OCI-LY7 (cell line): ENCODE results near the gene ADIPOQ. TPM values are rescaled to one million over a fixed set of nuclear protein-coding genes. Genes with fewer than 3 reads are reported as not detected.

Source experiments
- BruUV-seq: library from RNA; stranded (reverse); fragments of 400-500 nt; replicated peaks from 2 replicates; lab custom pipeline; 2021; lab: Mats Ljungman, UMichigan
- CTCF ChIA-PET: fragments of 300-600 bp; sonication (Branson Sonifier 250); formaldehyde crosslinking; loops from one replicate; lab custom pipeline; 2022; ENCODE audit warnings: antibody characterized with exemption; ENCODE audit not compliant: unreplicated experiment; lab: Charles Lee
- POLR2A ChIA-PET: fragments of 300-600 bp; sonication (Branson Sonifier 250); formaldehyde crosslinking; loops from one replicate; lab custom pipeline; 2022; ENCODE audit warnings: antibody characterized with exemption; lab: Charles Lee
- DNase-seq: peaks from one replicate; pipeline ENCODE4 v3.0.0-alpha.2; 2015; ENCODE audit warnings: low spot score
- H2AFZ ChIP-seq: fragments of 200-600 bp; sonication (generic), shearing (Covaris generic); 2 replicates; pipeline ENCODE4 v1.6.1; 2014; ENCODE audit warnings: mild to moderate bottlenecking, antibody characterized with exemption, low read length, moderate library complexity
- H3K27ac ChIP-seq: fragments of 200-600 bp; sonication (generic); 2 replicates; pipeline ENCODE4 v1.5.1; 2014; ENCODE audit warnings: mixed run types, low read depth, mild to moderate bottlenecking, moderate library complexity, low read length, inconsistent platforms; ENCODE audit not compliant: poor library complexity, severe bottlenecking
- H3K36me3 ChIP-seq: fragments of 200-600 bp; sonication (generic); 2 replicates; pipeline ENCODE4 v1.6.1; 2014; ENCODE audit warnings: mild to moderate bottlenecking, antibody characterized with exemption, low read length, moderate library complexity, mixed read lengths; ENCODE audit not compliant: insufficient read depth
- H3K4me1 ChIP-seq: fragments of 200-600 bp; sonication (generic); 2 replicates; pipeline ENCODE4 v1.5.1; 2014; ENCODE audit warnings: mild to moderate bottlenecking, low read length; ENCODE audit not compliant: insufficient read depth, poor library complexity, severe bottlenecking
- H3K4me2 ChIP-seq: fragments of 200-600 bp; sonication (generic); 2 replicates; pipeline ENCODE4 v1.6.1; 2014; ENCODE audit warnings: mild to moderate bottlenecking, low read length
- H3K4me3 ChIP-seq: fragments of 200-600 bp; sonication (generic); 2 replicates; pipeline ENCODE4 v1.5.1; 2014; ENCODE audit warnings: mild to moderate bottlenecking, low read depth, low read length; ENCODE audit not compliant: poor library complexity, severe bottlenecking
- H3K79me2 ChIP-seq: fragments of 200-600 bp; sonication (generic); 2 replicates; pipeline ENCODE4 v1.6.1; 2016; ENCODE audit warnings: low read depth, mild to moderate bottlenecking, low read length, moderate library complexity, mixed read lengths; ENCODE audit not compliant: insufficient read depth
- H3K9me2 ChIP-seq: fragments of 200-600 bp; sonication (generic); 2 replicates; pipeline ENCODE4 v1.6.1; 2016; ENCODE audit warnings: mild to moderate bottlenecking, low read length, mixed read lengths; ENCODE audit not compliant: insufficient read depth
- H3K9me3 ChIP-seq: fragments of 200-600 bp; sonication (generic); 2 replicates; pipeline ENCODE4 v1.6.1; 2014; ENCODE audit warnings: mild to moderate bottlenecking, mixed run types, low read length, mixed read lengths
- H4K20me1 ChIP-seq: fragments of 200-600 bp; sonication (generic); 2 replicates; pipeline ENCODE4 v1.6.1; 2014; ENCODE audit warnings: mild to moderate bottlenecking, antibody characterized with exemption, low read length, moderate library complexity, mixed read lengths; ENCODE audit not compliant: insufficient read depth
- EZH2phosphoT487 ChIP-seq: fragments of 200-600 bp; sonication (generic); IDR thresholded peaks from 2 replicates; pipeline ENCODE4 v1.6.1; 2018; ENCODE audit warnings: low read depth, borderline replicate concordance, mild to moderate bottlenecking, mixed run types, antibody characterized with exemption, low read length, moderate library complexity, mixed read lengths
- intact Hi-C: fragments of 100-400 bp; cut with micrococcal nuclease; formaldehyde crosslinking; loops from one replicate; pipeline ENCODE4 v1.10.0; 2022; ENCODE audit not compliant: unreplicated experiment
- total RNA-seq, 2 experiments: library from RNA; depleted of rRNA in 1 of 2; stranded (reverse); fragments of >200 nt in 1 of 2; shearing (Covaris generic) in 1 of 2; gene quantifications; 2 replicates each; pipeline ENCODE4 v1.2.3, GENCODE V29; 2014 to 2022
- TF ChIP-seq, protein P1 (sequence below): fragments of 200-600 bp; sonication (generic); conservative IDR thresholded peaks from 2 replicates; pipeline ENCODE4 v1.5.1; 2014; ENCODE audit warnings: mild to moderate bottlenecking, antibody characterized with exemption, low read length, moderate library complexity, mixed read lengths

ADIPOQ gene
- total RNA-seq, 2 experiments from 2014 or later = not detected

DNA sequence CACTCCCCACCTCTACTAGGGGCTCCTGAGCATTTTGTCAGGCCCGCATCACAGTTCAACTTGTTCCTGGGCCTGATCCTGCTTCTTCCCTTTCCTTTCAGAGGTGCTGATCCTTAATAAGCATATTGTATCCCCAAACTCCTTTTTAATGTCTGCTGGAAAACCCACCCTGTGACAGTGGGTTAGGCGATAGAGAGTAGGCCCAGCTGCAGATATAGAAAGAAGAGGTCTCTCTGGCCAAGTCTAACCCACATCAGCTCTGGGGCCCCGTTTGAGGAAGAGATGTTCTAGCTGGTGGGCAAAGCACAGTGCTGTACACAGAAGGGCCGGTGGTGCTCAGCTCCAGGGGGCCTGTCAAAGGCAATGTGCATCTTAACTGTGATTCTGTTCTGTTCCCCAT lies 53.5 kb downstream of the ADIPOQ start:
- Histone ChIP-seq H2AFZ (no peak overlapping the region), H3K4me3 (no peak overlapping the region), H3K4me2 (no peak overlapping the region), H3K9me2 (no peaks in the 10 kb centered on the region), H3K27ac (no peak overlapping the region), H3K9me3 (no peaks in the 10 kb centered on the region), H3K79me2 (no peaks in the 10 kb centered on the region), H3K4me1 (no peaks in the 10 kb centered on the region), H4K20me1 (no peaks in the 10 kb centered on the region), H3K36me3 (no peaks in the 10 kb centered on the region)
- DNase-seq = no peak
- intact Hi-C loops = no loop called here
- ChIA-PET POLR2A (no interaction called here), CTCF (no interaction called here)
- no TSS peak for BruUV-seq
- TF ChIP-seq, protein P1, sequence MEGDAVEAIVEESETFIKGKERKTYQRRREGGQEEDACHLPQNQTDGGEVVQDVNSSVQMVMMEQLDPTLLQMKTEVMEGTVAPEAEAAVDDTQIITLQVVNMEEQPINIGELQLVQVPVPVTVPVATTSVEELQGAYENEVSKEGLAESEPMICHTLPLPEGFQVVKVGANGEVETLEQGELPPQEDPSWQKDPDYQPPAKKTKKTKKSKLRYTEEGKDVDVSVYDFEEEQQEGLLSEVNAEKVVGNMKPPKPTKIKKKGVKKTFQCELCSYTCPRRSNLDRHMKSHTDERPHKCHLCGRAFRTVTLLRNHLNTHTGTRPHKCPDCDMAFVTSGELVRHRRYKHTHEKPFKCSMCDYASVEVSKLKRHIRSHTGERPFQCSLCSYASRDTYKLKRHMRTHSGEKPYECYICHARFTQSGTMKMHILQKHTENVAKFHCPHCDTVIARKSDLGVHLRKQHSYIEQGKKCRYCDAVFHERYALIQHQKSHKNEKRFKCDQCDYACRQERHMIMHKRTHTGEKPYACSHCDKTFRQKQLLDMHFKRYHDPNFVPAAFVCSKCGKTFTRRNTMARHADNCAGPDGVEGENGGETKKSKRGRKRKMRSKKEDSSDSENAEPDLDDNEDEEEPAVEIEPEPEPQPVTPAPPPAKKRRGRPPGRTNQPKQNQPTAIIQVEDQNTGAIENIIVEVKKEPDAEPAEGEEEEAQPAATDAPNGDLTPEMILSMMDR = no peak
- TF ChIP-seq EZH2phosphoT487 = no peak

DNA sequence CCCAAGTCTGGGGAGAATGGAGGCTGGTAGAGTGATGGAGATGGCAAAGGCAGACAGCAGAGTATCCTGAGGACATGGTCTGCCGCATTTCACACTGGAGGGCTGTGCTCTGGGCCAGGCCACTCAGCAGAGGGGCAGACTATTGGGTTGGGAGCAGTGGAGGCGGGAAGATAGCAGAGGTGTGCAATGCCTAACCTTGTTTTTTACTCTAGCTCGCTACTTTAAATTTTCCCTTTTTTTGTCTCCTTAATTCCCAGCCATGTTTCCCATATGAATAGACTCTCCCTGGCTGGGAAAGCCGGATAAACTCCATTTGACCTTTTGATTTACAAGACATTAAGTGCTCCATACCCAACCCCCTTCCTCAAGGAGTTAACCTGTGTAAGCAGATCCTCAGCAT lies 54.4 kb downstream of the ADIPOQ start:
- BruUV-seq = no TSS peak
- Histone ChIP-seq H4K20me1 (no peaks in the 10 kb centered on the region), H3K4me3 (no peak overlapping the region), H3K9me3 (no peaks in the 10 kb centered on the region), H3K4me2 (no peak overlapping the region), H3K36me3 (no peaks in the 10 kb centered on the region), H2AFZ (no peak overlapping the region), H3K27ac (no peak overlapping the region), H3K9me2 (no peaks in the 10 kb centered on the region), H3K4me1 (no peaks in the 10 kb centered on the region), H3K79me2 (no peaks in the 10 kb centered on the region)
- TF ChIP-seq, protein P1 = no peak
- TF ChIP-seq EZH2phosphoT487 = no peak
- CTCF ChIA-PET = no interaction called here
- intact Hi-C loops = no loop called here
- DNase-seq = no peak
- POLR2A ChIA-PET = no interaction called here

DNA sequence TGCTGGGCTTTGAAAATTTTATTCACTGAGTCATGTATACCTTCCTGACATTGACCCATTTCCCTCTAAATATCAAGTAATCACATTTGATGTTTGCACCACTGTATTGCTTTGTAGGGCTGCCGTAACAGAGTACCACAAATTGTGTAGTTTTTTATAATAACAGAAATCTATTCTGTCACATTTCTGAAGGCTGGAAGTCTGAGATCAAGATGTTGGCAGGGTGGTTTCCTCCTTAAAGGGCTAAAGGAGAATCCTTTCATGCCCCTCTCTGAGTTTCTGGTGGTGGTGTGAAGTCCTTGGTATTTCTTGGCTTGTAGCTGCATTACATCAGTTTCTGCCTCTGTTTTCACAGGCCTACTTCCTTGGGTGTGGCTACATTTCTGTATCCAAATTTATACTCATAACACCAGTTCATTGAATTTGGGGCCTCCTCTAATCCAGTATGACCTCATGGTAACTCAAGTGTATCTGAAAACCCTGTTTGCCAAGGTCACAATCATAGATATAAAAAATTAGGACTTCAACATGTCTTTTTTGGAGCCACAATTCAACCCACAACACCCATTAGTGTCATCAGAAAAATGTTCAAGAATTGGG lies 58.7 kb downstream of the ADIPOQ start:
- no peak overlapping the region for H3K4me2 ChIP-seq
- no peaks in the 10 kb centered on the region for H4K20me1 ChIP-seq
- H3K4me1 ChIP-seq = no peaks in the 10 kb centered on the region
- H2AFZ ChIP-seq = no peak overlapping the region
- no peak overlapping the region for H3K27ac ChIP-seq
- no peaks in the 10 kb centered on the region for H3K9me2 ChIP-seq
- no peaks in the 10 kb centered on the region for H3K36me3 ChIP-seq
- no peak overlapping the region for H3K4me3 ChIP-seq
- POLR2A ChIA-PET = no interaction called here
- H3K79me2 ChIP-seq = no peaks in the 10 kb centered on the region
- CTCF ChIA-PET = no interaction called here
- intact Hi-C loops = no loop called here
- TF ChIP-seq, protein P1 = no peak
- TF ChIP-seq EZH2phosphoT487 = no peak
- no TSS peak for BruUV-seq
- no peaks in the 10 kb centered on the region for H3K9me3 ChIP-seq
- DNase-seq = no peak
